Loucy (cell line): ENCODE measurements around the gene TRPM2.

Source experiments
- H2AFZ ChIP-seq: fragments of 200-600 bp; sonication (generic); 2 replicates; pipeline ENCODE4 v1.6.0; 2016; ENCODE audit warnings: antibody characterized with exemption, mild to moderate bottlenecking, low read length, moderate library complexity
- H3F3A ChIP-seq: fragments of 200-600 bp; 2 replicates; pipeline ENCODE4 v1.6.0; 2016; ENCODE audit warnings: antibody characterized with exemption, low read depth, mild to moderate bottlenecking
- H3K27me3 ChIP-seq: fragments of 200-600 bp; sonication (generic); 2 replicates; pipeline ENCODE4 v1.6.1; 2014; ENCODE audit warnings: low read length, mild to moderate bottlenecking; ENCODE audit not compliant: insufficient read depth, poor library complexity, severe bottlenecking
- H3K36me3 ChIP-seq: fragments of 200-600 bp; sonication (generic); 2 replicates; pipeline ENCODE4 v1.6.1; 2016; ENCODE audit warnings: low read length; ENCODE audit not compliant: insufficient read depth
- H3K4me1 ChIP-seq: fragments of 200-600 bp; sonication (generic); 2 replicates; pipeline ENCODE4 v1.5.1; 2014; ENCODE audit warnings: low read length, mild to moderate bottlenecking; ENCODE audit not compliant: insufficient read depth, poor library complexity, severe bottlenecking
- H3K4me2 ChIP-seq: fragments of 200-600 bp; sonication (generic); 2 replicates; pipeline ENCODE4 v1.6.0; 2014; ENCODE audit warnings: antibody characterized with exemption, low read length, low read depth, mild to moderate bottlenecking; ENCODE audit not compliant: poor library complexity, severe bottlenecking
- H3K4me3 ChIP-seq: fragments of 200-600 bp; sonication (generic); 2 replicates; pipeline ENCODE4 v1.5.1; 2014; ENCODE audit warnings: low read length, mild to moderate bottlenecking, mixed read lengths; ENCODE audit not compliant: poor library complexity, severe bottlenecking
- H3K79me2 ChIP-seq: fragments of 200-600 bp; sonication (generic); 2 replicates; pipeline ENCODE4 v1.6.1; 2014; ENCODE audit warnings: low read length; ENCODE audit not compliant: insufficient read depth
- H3K9ac ChIP-seq: fragments of 200-600 bp; sonication (generic); 2 replicates; pipeline ENCODE4 v1.6.0; 2014; ENCODE audit warnings: mild to moderate bottlenecking, low read depth, low read length, moderate library complexity; ENCODE audit not compliant: poor library complexity, severe bottlenecking
- H3K9me2 ChIP-seq: fragments of 200-600 bp; sonication (generic); replicated peaks from 2 replicates; pipeline ENCODE4 v1.6.1; 2016; ENCODE audit warnings: low read depth, low read length, mixed read lengths
- H3K9me3 ChIP-seq: fragments of 200-600 bp; sonication (generic); 2 replicates; pipeline ENCODE4 v1.6.1; 2014; ENCODE audit warnings: mild to moderate bottlenecking, antibody characterized with exemption, low read length, low read depth; ENCODE audit not compliant: insufficient read depth
- H4K20me1 ChIP-seq: fragments of 200-600 bp; sonication (generic); 2 replicates; pipeline ENCODE4 v1.6.0; 2014; ENCODE audit warnings: antibody characterized with exemption, low read length, mild to moderate bottlenecking; ENCODE audit not compliant: insufficient read depth, poor library complexity, severe bottlenecking
- CTCF ChIP-seq: fragments of 200-600 bp; sonication (generic); conservative IDR thresholded peaks from 2 replicates; pipeline ENCODE4 v1.5.1; 2014; ENCODE audit warnings: mild to moderate bottlenecking, antibody characterized with exemption, low read length
- EZH2phosphoT487 ChIP-seq: fragments of 200-600 bp; IDR thresholded peaks from 2 replicates; pipeline ENCODE4 v1.6.1; 2018; ENCODE audit warnings: antibody characterized with exemption, mild to moderate bottlenecking, moderate library complexity, borderline replicate concordance

TRPM2 gene

GRCh38 chr21:44328242-44328895 is 25.1 kb upstream of the TRPM2 start:
- no peaks in the 10 kb centered on the region for H3K4me1 ChIP-seq
- H3K27me3 ChIP-seq = no peaks in the 10 kb centered on the region
- H4K20me1 ChIP-seq = no peaks in the 10 kb centered on the region
- no peak overlapping the region for H3K4me3 ChIP-seq
- H3K36me3 ChIP-seq = peaks cover 26% of the 10 kb centered on the region; the same call in 1 of the 2 replicates
- no peak overlapping the region for H3K4me2 ChIP-seq
- no peaks in the 10 kb centered on the region for H3F3A ChIP-seq
- H3K9me3 ChIP-seq = no peaks in the 10 kb centered on the region
- no peak overlapping the region for H3K9ac ChIP-seq
- TF ChIP-seq EZH2phosphoT487 = no peak
- TF ChIP-seq CTCF = no peak
- H2AFZ ChIP-seq = no peak overlapping the region
- no peaks in the 10 kb centered on the region for H3K9me2 ChIP-seq
- H3K79me2 ChIP-seq = no peaks in the 10 kb centered on the region

- Histone ChIP-seq H3K79me2 (no peaks in the 10 kb centered on the region), H3K4me3 (no peak overlapping the region), H3K4me1 (no peaks in the 10 kb centered on the region), H3K9me3 (no peaks in the 10 kb centered on the region), H3K36me3 (peaks cover 17% of the 10 kb centered on the region; the same call in 1 of the 2 replicates), H4K20me1 (no peaks in the 10 kb centered on the region), H3K9me2 (no peaks in the 10 kb centered on the region), H3K27me3 (no peaks in the 10 kb centered on the region), H3F3A (no peaks in the 10 kb centered on the region), H3K9ac (no peak overlapping the region), H2AFZ (no peak overlapping the region), H3K4me2 (no peak overlapping the region)
- TF ChIP-seq CTCF (no peak), EZH2phosphoT487 (no peak)
Measured at GRCh38 chr21:44329086-44329889, 24.1 kb upstream of the TRPM2 start.

GRCh38 chr21:44329971-44330681 is 23.3 kb upstream of the TRPM2 start:
- H2AFZ ChIP-seq = no peak overlapping the region
- H3K79me2 ChIP-seq = no peaks in the 10 kb centered on the region
- H3K9me2 ChIP-seq = no peaks in the 10 kb centered on the region
- H3K4me3 ChIP-seq = no peak overlapping the region
- no peak overlapping the region for H3K9ac ChIP-seq
- H3K9me3 ChIP-seq = no peaks in the 10 kb centered on the region
- no peaks in the 10 kb centered on the region for H3K27me3 ChIP-seq
- no peaks in the 10 kb centered on the region for H3F3A ChIP-seq
- H3K4me2 ChIP-seq = no peak overlapping the region
- H3K4me1 ChIP-seq = no peaks in the 10 kb centered on the region
- H4K20me1 ChIP-seq = no peaks in the 10 kb centered on the region
- H3K36me3 ChIP-seq = peaks cover 9% of the 10 kb centered on the region; the same call in 1 of the 2 replicates
- no peak for TF ChIP-seq EZH2phosphoT487
- no peak for TF ChIP-seq CTCF
